GM12878 (cell line): ENCODE measurements around the gene HYAL1. TPM values are rescaled to one million over a fixed set of nuclear protein-coding genes. Genes with fewer than 3 reads are reported as not detected.

Experiments used
- BACH1 ChIP-seq: fragments of 450-650 bp; IDR thresholded peaks from 2 replicates; pipeline ENCODE4 v1.6.1; 2017; ENCODE audit warnings: mild to moderate bottlenecking, borderline replicate concordance
- BCL11A ChIP-seq: IDR thresholded peaks from 2 replicates; pipeline ENCODE4 v1.6.1; 2011; ENCODE audit warnings: low read depth, low read length
- CBX3 ChIP-seq: fragments of 200-600 bp; sonication (generic); IDR thresholded peaks from 2 replicates; pipeline ENCODE4 v1.6.1; 2016; ENCODE audit warnings: low read depth, borderline replicate concordance
- CEBPB ChIP-seq, 2 experiments: fragments of 150-350 bp in 1 of 2; IDR thresholded peaks; 2 replicates each; pipeline ENCODE4 v1.6.1; 2012 to 2014; ENCODE audit warnings: low read depth in 2 of 2, low read length in 2 of 2, borderline replicate concordance in 1 of 2, inconsistent platforms in 1 of 2
- CEBPZ ChIP-seq: fragments of 150-350 bp; IDR thresholded peaks from 2 replicates; pipeline ENCODE4 v1.6.1; 2016; ENCODE audit warnings: low read depth, low read length
- EZH2 ChIP-seq: IDR thresholded peaks from 2 replicates; pipeline ENCODE4 v1.6.1; 2012; ENCODE audit warnings: low read depth, mild to moderate bottlenecking, control low read depth, inconsistent platforms, low read length, borderline replicate concordance; ENCODE audit not compliant: control insufficient read depth
- KDM1A ChIP-seq: fragments of 200-600 bp; sonication (generic); IDR thresholded peaks from 2 replicates; pipeline ENCODE4 v1.6.1; 2016; ENCODE audit warnings: borderline replicate concordance
- MEF2A ChIP-seq: IDR thresholded peaks from 2 replicates; pipeline ENCODE4 v1.6.1; 2011; ENCODE audit warnings: low read depth, mild to moderate bottlenecking, low read length, moderate library complexity; ENCODE audit not compliant: insufficient read depth
- MTA2 ChIP-seq: fragments of 450-650 bp; IDR thresholded peaks from 2 replicates; pipeline ENCODE4 v1.6.1; 2016; ENCODE audit warnings: low read depth, mild to moderate bottlenecking, moderate library complexity
- MYC ChIP-seq: IDR thresholded peaks from 2 replicates; pipeline ENCODE4 v1.6.1; 2011; ENCODE audit warnings: mild to moderate bottlenecking, low read length, moderate library complexity, inconsistent platforms; ENCODE audit not compliant: insufficient read depth, insufficient replicate concordance, insufficient read length, severe bottlenecking
- NFYB ChIP-seq: IDR thresholded peaks from 2 replicates; pipeline ENCODE4 v1.6.1; 2011; ENCODE audit warnings: low read depth, mild to moderate bottlenecking, low read length, improper control_type of control experiment, moderate library complexity; ENCODE audit not compliant: insufficient read depth
- SIN3A ChIP-seq: IDR thresholded peaks from 2 replicates; pipeline ENCODE4 v1.6.1; 2012; ENCODE audit warnings: low read depth, low read length, improper control_type of control experiment
- TBL1XR1 ChIP-seq: IDR thresholded peaks from 2 replicates; pipeline ENCODE4 v1.6.1; 2012; ENCODE audit warnings: low read depth, low read length, improper control_type of control experiment
- WRNIP1 ChIP-seq: IDR thresholded peaks from 2 replicates; pipeline ENCODE4 v1.6.1; 2011; ENCODE audit warnings: low read depth, low read length, improper control_type of control experiment, borderline replicate concordance
- ZBTB40 ChIP-seq: fragments of 450-650 bp; IDR thresholded peaks from 2 replicates; pipeline ENCODE4 v1.6.1; 2016; ENCODE audit warnings: mild to moderate bottlenecking, moderate library complexity, borderline replicate concordance
- polyA plus RNA-seq, 11 experiments: library from polyadenylated mRNA; depleted of rRNA in 4 of 11; unstranded in 6 of 11; stranded (reverse) in 5 of 11; fragments of >200 nt; fragmentation: Nextera tagmentation in 4 of 11; fragmentation: Illumina TruSeq in 1 of 11; extraction: Ambion mirVana in 4 of 11; extraction: Trizol in 1 of 11; gene quantifications; 1 replicate in 1 of 11; 2 replicates in 10 of 11; pipeline versions ENCODE4 v1.2.1 to v1.2.3, GENCODE V29; 2011 to 2016; ENCODE audit warnings: inconsistent platforms in 2 of 11, missing spikeins in 2 of 11, low read depth in 1 of 11
- total RNA-seq, 4 experiments: library from RNA; depleted of rRNA in 3 of 4; stranded (reverse); fragments of >200 nt in 3 of 4; fragmentation: Illumina TruSeq in 1 of 4; extraction: Trizol in 1 of 4; gene quantifications; 2 replicates each; pipeline versions ENCODE4 v1.2.1 to v1.2.3, GENCODE V29; 2013 to 2021

HYAL1 gene
- total and polyA plus RNA-seq, 10 of the 15 experiments (the other 5 are each of a cell fraction or from before 2014, with no cell fraction given): 0.04 to 0.55 (median 0.18) TPM; not detected in 2

- no peak for TF ChIP-seq ZBTB40
- TF ChIP-seq MTA2: no peak
- no peak for TF ChIP-seq CBX3
- TF ChIP-seq KDM1A: no peak
- no peak for TF ChIP-seq BCL11A
- no peak for TF ChIP-seq CEBPB (IDR thresholded peaks at IDR 0.05; ENCODE audit: borderline replicate concordance in 1 of 2, low read depth in 2 of 2, low read length in 2 of 2)
- no peak for TF ChIP-seq SIN3A
- TF ChIP-seq BACH1: no peak
- no peak for TF ChIP-seq MEF2A
- TF ChIP-seq EZH2: no peak
- no peak for TF ChIP-seq CEBPZ
- TF ChIP-seq WRNIP1: no peak
- no peak for TF ChIP-seq TBL1XR1
- TF ChIP-seq NFYB: no peak
- no peak for TF ChIP-seq MYC
These were observed 38.9 kb downstream of the HYAL1 start (continued) for GRCh38 chr3:50264383-50264963.
